Ishikawa (cell line): Measurements from ENCODE around the gene PSMA3.

Source experiments
- CEBPB ChIP-seq: IDR thresholded peaks from 2 replicates; pipeline ENCODE4 v1.6.1; 2012
- CREB1 ChIP-seq: IDR thresholded peaks from 2 replicates; pipeline ENCODE4 v1.6.1; 2012; ENCODE audit warnings: low read depth
- EGR1 ChIP-seq: IDR thresholded peaks from 2 replicates; pipeline ENCODE4 v1.6.1; 2012
- EP300 ChIP-seq: IDR thresholded peaks from 2 replicates; pipeline ENCODE4 v1.6.1; 2012; ENCODE audit warnings: borderline replicate concordance
- FOXM1 ChIP-seq: IDR thresholded peaks from 2 replicates; pipeline ENCODE4 v1.6.1; 2012; ENCODE audit warnings: low read depth, borderline replicate concordance
- NFIC ChIP-seq: IDR thresholded peaks from 2 replicates; pipeline ENCODE4 v1.6.1; 2012
- RAD21 ChIP-seq: IDR thresholded peaks from 2 replicates; pipeline ENCODE4 v1.6.1; 2012; ENCODE audit warnings: low read depth
- TAF1 ChIP-seq: IDR thresholded peaks from 2 replicates; pipeline ENCODE4 v1.6.1; 2012; ENCODE audit warnings: low read depth, mild to moderate bottlenecking
- TCF12 ChIP-seq: IDR thresholded peaks from 2 replicates; pipeline ENCODE4 v1.6.1; 2012; ENCODE audit warnings: low read depth
- TEAD4 ChIP-seq: IDR thresholded peaks from 2 replicates; pipeline ENCODE4 v1.6.1; 2012
- YY1 ChIP-seq: IDR thresholded peaks from 2 replicates; pipeline ENCODE4 v1.6.1; 2012; ENCODE audit warnings: low read depth
- ZBTB7A ChIP-seq: IDR thresholded peaks from 2 replicates; pipeline ENCODE4 v1.6.1; 2012; ENCODE audit warnings: low read depth
- TF ChIP-seq, protein P1 (sequence below): IDR thresholded peaks from 2 replicates; pipeline ENCODE4 v1.6.1; 2012
- TF ChIP-seq, protein P2 (sequence below): IDR thresholded peaks from 2 replicates; pipeline ENCODE4 v1.6.1; 2012; ENCODE audit warnings: low read depth, mild to moderate bottlenecking
- TF ChIP-seq, protein P3 (sequence below): IDR thresholded peaks from 2 replicates; pipeline ENCODE4 v1.6.1; 2012

The PSMA3 gene

DNA sequence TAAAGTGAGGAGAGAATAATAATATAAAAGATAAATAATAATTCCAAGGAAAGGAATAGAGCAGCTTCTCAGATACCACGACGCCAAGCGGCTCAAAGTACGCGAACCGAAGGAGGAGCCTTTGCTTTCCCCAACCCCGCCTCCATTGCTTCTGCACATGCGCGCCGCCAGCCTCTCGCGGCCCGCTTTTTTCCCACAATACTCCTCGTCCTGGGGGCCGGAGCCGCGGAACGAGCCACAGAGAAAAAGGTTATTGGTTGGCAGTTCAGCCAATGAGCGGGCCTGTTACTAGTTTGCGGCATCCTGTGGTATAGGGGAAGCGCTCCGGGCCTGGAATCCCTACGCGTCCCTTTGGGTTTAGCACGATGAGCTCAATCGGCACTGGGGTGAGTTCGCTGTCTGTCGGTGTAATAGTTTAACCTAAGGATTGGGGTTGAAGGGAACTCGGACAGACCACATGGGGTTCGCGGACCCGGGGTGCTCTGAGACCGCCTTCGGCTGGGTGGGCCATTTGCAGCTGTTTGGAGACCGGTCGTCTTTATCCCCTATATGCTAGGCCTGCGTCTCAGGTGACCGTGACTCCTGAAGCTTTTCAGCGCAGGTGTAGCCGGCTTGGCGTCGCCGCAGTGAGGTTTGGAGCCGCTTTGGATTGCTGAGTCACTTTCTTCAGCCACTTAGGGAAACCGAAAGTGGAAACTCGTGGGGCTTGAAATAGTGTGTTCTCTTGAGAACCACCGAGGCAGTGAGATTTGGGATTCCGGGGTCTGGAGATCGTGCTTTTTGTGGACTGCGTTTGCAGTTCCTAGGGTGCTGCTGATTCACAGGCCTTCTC is at the start of gene PSMA3:
Gene PSMA3 (plus strand): TSS at position 288 of the 832 bp plus-strand sequence. CDS start 78 bp downstream, at position 366.
- TF ChIP-seq TCF12: peak; percentile 36; the same call in 1 of the 2 replicates
- no peak for TF ChIP-seq RAD21
- peak; percentile 77 for TF ChIP-seq TAF1
- TF ChIP-seq, protein P1, sequence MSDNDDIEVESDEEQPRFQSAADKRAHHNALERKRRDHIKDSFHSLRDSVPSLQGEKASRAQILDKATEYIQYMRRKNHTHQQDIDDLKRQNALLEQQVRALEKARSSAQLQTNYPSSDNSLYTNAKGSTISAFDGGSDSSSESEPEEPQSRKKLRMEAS: peak; percentile 29; the same call in 1 of the 2 replicates
- TF ChIP-seq YY1: 0 out of 2 replicates have a peak, but pooled peaks have one; percentile 26
- peak; percentile 13; the same call in 1 of the 2 replicates for TF ChIP-seq TEAD4
- no peak for TF ChIP-seq EP300
- TF ChIP-seq, protein P2, sequence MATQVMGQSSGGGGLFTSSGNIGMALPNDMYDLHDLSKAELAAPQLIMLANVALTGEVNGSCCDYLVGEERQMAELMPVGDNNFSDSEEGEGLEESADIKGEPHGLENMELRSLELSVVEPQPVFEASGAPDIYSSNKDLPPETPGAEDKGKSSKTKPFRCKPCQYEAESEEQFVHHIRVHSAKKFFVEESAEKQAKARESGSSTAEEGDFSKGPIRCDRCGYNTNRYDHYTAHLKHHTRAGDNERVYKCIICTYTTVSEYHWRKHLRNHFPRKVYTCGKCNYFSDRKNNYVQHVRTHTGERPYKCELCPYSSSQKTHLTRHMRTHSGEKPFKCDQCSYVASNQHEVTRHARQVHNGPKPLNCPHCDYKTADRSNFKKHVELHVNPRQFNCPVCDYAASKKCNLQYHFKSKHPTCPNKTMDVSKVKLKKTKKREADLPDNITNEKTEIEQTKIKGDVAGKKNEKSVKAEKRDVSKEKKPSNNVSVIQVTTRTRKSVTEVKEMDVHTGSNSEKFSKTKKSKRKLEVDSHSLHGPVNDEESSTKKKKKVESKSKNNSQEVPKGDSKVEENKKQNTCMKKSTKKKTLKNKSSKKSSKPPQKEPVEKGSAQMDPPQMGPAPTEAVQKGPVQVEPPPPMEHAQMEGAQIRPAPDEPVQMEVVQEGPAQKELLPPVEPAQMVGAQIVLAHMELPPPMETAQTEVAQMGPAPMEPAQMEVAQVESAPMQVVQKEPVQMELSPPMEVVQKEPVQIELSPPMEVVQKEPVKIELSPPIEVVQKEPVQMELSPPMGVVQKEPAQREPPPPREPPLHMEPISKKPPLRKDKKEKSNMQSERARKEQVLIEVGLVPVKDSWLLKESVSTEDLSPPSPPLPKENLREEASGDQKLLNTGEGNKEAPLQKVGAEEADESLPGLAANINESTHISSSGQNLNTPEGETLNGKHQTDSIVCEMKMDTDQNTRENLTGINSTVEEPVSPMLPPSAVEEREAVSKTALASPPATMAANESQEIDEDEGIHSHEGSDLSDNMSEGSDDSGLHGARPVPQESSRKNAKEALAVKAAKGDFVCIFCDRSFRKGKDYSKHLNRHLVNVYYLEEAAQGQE: no peak

DNA sequence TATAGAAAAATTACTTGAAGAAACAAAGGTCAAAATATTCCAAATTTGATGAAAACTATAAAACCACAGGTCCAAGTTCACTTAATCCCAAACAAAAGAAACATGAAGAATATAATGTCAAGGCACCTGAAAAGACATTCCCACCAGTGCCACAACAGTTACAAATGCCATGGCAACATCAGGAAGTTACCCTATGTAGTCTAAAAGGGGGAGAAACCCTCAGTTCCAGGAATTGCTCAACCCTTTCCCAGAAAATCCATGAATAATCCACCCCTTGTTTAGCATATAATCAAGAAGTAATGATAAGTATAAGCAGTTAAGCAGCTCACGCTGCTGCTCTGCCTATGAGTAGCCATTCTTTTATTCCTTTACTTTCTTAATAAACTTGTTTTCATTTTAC is 48.4 kb upstream of the PSMA3 start:
- no peak for TF ChIP-seq CREB1
- no peak for TF ChIP-seq EP300
- no peak for TF ChIP-seq NFIC
- TF ChIP-seq, protein P2: no peak
- no peak for TF ChIP-seq EGR1
- TF ChIP-seq, protein P1: no peak
- TF ChIP-seq YY1: no peak

DNA sequence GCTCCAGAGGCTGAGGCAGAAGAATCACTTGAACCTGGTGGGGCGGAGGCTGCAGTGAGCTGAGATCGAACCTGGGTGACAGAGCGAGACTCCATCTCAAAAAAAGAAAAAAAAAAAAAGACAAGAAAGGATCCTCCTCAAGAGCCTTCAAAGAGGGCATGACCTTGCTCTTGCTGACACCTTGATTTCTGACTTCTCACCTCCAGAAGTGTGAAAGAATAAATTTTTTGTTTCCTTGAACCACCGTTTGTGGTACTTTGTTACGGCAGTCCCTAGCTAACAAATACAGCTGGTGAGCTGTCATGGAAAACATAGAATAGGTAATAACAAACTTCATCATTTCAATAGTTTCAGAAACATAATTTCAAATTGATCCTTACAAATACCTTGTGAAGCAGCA is 46.6 kb upstream of the PSMA3 start:
- no peak for TF ChIP-seq CREB1
- TF ChIP-seq RAD21: no peak
- TF ChIP-seq, protein P3, sequence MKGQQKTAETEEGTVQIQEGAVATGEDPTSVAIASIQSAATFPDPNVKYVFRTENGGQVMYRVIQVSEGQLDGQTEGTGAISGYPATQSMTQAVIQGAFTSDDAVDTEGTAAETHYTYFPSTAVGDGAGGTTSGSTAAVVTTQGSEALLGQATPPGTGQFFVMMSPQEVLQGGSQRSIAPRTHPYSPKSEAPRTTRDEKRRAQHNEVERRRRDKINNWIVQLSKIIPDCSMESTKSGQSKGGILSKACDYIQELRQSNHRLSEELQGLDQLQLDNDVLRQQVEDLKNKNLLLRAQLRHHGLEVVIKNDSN: no peak
- TF ChIP-seq, protein P2: no peak
- no peak for TF ChIP-seq TCF12
- no peak for TF ChIP-seq NFIC
- TF ChIP-seq TEAD4: no peak
- no peak for TF ChIP-seq EP300
- no peak for TF ChIP-seq ZBTB7A
- no peak for TF ChIP-seq FOXM1
- TF ChIP-seq EGR1: no peak
- no peak for TF ChIP-seq CEBPB
- TF ChIP-seq TAF1: no peak
- TF ChIP-seq YY1: no peak
- TF ChIP-seq, protein P1: no peak

DNA sequence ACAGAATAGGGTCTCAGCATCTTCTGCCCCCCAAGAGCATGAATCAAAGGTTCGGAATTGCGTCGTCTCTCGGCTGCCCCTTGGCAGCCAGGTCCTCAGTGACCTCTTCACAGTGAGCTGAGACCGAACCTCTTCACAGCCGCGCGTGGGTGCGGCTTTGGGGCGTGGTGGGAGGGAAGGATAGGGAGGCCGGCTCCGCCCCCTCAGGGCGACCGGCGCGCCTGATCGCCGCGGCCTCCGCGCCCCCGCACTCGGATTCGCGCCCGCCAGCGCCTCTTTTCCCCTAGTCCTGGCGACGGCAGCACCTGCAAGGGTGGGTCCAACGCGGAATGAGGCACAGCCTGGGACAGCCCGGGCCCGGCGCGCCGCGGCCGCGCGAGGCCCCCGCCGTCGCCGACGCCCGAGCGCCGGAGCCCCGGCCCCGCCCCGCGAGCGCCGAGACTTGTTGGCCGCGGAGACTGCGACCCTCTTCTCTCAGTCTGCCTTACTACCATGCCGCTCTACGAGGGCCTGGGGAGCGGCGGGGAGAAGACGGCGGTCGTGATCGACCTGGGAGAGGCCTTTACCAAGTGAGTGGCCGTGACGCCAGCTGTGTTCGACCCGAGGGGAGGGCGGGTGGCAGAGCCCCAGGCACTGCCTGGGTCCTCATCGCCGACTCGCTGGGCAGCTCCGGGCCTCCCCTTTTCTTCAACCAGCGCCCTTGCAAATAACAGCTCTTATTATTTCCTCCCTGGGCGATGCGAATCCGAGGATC is 44.7 kb upstream of the PSMA3 start, which contains the start of gene ACTR10:
Gene ACTR10 (plus strand): TSS at position 424 of the 754 bp plus-strand sequence. CDS start 69 bp downstream, at position 493.
- TF ChIP-seq, protein P2: no peak
- TF ChIP-seq TAF1 (peak; percentile 52; the same call in 1 of the 2 replicates), RAD21 (no peak; the same call in 1 of the 2 replicates), EGR1 (peak; percentile 94), TEAD4 (0 out of 2 replicates have a peak, but pooled peaks have one; percentile 19), TCF12 (peak; percentile 40; the same call in 1 of the 2 replicates), ZBTB7A (no peak), EP300 (no peak)
- TF ChIP-seq, protein P1: peak; percentile 55; the same call in 1 of the 2 replicates
